Neural cell (in vitro differentiated cells): ENCODE measurements around the gene C14orf132.

Experiments used
- EP300 ChIP-seq: fragments of 450-650 bp; conservative IDR thresholded peaks from 2 replicates; pipeline ENCODE4 v1.6.1; 2014; ENCODE audit warnings: antibody characterized with exemption, mild to moderate bottlenecking, moderate library complexity; ENCODE audit not compliant: poor library complexity, severe bottlenecking
- EZH2 ChIP-seq: fragments of 200-600, 300-800 bp; shearing (Covaris generic), sonication (generic); IDR thresholded peaks from 2 replicates; pipeline ENCODE4 v1.6.1; 2014; ENCODE audit warnings: antibody characterized with exemption, low read length, borderline replicate concordance, mild to moderate bottlenecking; ENCODE audit not compliant: insufficient read depth, poor library complexity, severe bottlenecking
- MXI1 ChIP-seq: fragments of 450-650 bp; conservative IDR thresholded peaks from 2 replicates; pipeline ENCODE4 v1.6.1; 2014; ENCODE audit warnings: antibody characterized with exemption, mild to moderate bottlenecking; ENCODE audit not compliant: poor library complexity, severe bottlenecking
- POLR2AphosphoS5 ChIP-seq: IDR thresholded peaks from 2 replicates; pipeline ENCODE4 v1.6.1; 2012
- RAD21 ChIP-seq: fragments of 450-650 bp; conservative IDR thresholded peaks from 2 replicates; pipeline ENCODE4 v1.6.1; 2014; ENCODE audit warnings: antibody characterized with exemption, mild to moderate bottlenecking, moderate library complexity
- REST ChIP-seq: IDR thresholded peaks from 2 replicates; pipeline ENCODE4 v1.6.1; 2012; ENCODE audit warnings: borderline replicate concordance
- SMC3 ChIP-seq: fragments of 450-650 bp; conservative IDR thresholded peaks from 2 replicates; pipeline ENCODE4 v1.6.1; 2014; ENCODE audit warnings: antibody characterized with exemption, mild to moderate bottlenecking, moderate library complexity; ENCODE audit not compliant: poor library complexity
- TAF1 ChIP-seq: IDR thresholded peaks from 2 replicates; pipeline ENCODE4 v1.6.1; 2012; ENCODE audit warnings: low read depth
- TF ChIP-seq, protein P1 (sequence below): fragments of 450-650 bp; IDR thresholded peaks from 2 replicates; pipeline ENCODE4 v1.5.1; 2014; ENCODE audit warnings: antibody characterized with exemption, mild to moderate bottlenecking, moderate library complexity; ENCODE audit not compliant: poor library complexity, severe bottlenecking

DNA sequence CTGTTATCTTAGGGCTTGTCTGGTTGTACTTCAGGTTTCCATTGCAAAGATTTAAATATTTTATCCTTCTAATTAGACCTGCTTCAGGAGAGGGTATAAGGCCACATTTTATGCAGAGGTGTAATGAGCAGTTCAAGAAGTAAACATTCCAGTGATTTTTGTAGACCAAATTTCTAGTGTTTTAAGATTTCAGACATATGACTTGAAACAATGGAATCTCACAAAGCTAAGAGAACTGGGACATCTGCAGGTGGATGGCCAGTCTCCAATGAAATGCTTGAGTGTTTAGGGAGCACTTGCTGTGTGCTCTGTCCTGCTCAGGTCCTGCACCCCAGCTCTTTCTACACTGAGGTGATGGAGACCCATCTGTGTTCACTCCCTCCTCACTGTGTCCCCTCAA is 7.9 kb downstream of the C14orf132 start:
- TF ChIP-seq, protein P1, sequence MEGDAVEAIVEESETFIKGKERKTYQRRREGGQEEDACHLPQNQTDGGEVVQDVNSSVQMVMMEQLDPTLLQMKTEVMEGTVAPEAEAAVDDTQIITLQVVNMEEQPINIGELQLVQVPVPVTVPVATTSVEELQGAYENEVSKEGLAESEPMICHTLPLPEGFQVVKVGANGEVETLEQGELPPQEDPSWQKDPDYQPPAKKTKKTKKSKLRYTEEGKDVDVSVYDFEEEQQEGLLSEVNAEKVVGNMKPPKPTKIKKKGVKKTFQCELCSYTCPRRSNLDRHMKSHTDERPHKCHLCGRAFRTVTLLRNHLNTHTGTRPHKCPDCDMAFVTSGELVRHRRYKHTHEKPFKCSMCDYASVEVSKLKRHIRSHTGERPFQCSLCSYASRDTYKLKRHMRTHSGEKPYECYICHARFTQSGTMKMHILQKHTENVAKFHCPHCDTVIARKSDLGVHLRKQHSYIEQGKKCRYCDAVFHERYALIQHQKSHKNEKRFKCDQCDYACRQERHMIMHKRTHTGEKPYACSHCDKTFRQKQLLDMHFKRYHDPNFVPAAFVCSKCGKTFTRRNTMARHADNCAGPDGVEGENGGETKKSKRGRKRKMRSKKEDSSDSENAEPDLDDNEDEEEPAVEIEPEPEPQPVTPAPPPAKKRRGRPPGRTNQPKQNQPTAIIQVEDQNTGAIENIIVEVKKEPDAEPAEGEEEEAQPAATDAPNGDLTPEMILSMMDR, result no peak
- TF ChIP-seq POLR2AphosphoS5, result no peak
- no peak for TF ChIP-seq RAD21
- TF ChIP-seq SMC3, result no peak
- TF ChIP-seq EZH2, result no peak
- TF ChIP-seq EP300, result no peak
- no peak for TF ChIP-seq TAF1
- TF ChIP-seq REST, result no peak
- no peak for TF ChIP-seq MXI1
